Measurements from ENCODE around the gene AFF4. TPM values are rescaled to one million over a fixed set of nuclear protein-coding genes. Genes with fewer than 3 reads are reported as not detected.
A peak's percentile ranks its signal among the peaks of the same experiment; 100 is the strongest.

AFF4 gene
- total and polyA plus RNA-seq, 10 of the 15 experiments (the other 5 are each of a cell fraction or from before 2014, with no cell fraction given) = 1.1 to 20.2 (median 10.4) TPM

DNA sequence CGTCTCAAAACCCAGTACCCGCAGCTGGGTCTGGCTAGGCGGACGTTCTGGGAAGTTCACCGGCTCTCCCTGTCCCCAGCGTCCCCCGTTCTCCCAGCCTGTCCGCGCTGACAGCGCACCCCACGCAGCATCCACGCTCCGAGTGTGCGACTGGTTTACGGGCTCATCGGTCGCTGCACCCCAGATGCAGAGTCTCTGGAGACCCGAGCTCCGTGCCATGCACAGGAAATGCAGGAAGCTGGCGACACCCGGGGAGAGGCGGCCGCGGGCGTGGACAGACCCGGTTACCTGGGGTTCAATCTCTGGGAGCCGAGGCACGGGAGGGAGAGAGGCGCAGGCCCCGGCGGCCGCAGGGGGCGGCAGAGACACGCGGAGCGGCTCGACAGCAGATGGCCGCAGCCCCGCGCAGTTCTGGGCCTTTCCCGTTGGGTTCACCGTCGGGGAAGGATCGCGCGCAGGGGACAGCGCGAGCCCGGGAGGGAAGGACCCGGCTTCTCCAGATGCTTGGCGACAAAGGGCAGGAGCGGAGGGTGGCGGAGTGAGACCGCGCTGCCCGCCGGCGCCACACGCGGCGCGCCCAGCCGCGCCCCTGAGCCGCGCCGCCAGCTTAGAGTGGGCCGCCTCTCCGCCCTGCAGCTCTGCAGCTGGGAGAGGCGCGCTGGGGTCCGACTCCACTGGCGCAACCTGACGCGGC, 133.5 kb downstream of the AFF4 start (continued):
- TF ChIP-seq, protein P1, sequence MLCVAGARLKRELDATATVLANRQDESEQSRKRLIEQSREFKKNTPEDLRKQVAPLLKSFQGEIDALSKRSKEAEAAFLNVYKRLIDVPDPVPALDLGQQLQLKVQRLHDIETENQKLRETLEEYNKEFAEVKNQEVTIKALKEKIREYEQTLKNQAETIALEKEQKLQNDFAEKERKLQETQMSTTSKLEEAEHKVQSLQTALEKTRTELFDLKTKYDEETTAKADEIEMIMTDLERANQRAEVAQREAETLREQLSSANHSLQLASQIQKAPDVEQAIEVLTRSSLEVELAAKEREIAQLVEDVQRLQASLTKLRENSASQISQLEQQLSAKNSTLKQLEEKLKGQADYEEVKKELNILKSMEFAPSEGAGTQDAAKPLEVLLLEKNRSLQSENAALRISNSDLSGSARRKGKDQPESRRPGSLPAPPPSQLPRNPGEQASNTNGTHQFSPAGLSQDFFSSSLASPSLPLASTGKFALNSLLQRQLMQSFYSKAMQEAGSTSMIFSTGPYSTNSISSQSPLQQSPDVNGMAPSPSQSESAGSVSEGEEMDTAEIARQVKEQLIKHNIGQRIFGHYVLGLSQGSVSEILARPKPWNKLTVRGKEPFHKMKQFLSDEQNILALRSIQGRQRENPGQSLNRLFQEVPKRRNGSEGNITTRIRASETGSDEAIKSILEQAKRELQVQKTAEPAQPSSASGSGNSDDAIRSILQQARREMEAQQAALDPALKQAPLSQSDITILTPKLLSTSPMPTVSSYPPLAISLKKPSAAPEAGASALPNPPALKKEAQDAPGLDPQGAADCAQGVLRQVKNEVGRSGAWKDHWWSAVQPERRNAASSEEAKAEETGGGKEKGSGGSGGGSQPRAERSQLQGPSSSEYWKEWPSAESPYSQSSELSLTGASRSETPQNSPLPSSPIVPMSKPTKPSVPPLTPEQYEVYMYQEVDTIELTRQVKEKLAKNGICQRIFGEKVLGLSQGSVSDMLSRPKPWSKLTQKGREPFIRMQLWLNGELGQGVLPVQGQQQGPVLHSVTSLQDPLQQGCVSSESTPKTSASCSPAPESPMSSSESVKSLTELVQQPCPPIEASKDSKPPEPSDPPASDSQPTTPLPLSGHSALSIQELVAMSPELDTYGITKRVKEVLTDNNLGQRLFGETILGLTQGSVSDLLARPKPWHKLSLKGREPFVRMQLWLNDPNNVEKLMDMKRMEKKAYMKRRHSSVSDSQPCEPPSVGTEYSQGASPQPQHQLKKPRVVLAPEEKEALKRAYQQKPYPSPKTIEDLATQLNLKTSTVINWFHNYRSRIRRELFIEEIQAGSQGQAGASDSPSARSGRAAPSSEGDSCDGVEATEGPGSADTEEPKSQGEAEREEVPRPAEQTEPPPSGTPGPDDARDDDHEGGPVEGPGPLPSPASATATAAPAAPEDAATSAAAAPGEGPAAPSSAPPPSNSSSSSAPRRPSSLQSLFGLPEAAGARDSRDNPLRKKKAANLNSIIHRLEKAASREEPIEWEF (IDR thresholded peaks at IDR 0.05; ENCODE audit: insufficient replicate concordance, low read depth, low read length) = no peak
- TF ChIP-seq BCL11A (IDR thresholded peaks at IDR 0.05; ENCODE audit: low read depth, low read length) = no peak
- no peak for TF ChIP-seq TAF1 (IDR thresholded peaks at IDR 0.05; ENCODE audit: borderline replicate concordance, low read depth, low read length)
- TF ChIP-seq EGR1 (IDR thresholded peaks at IDR 0.05; ENCODE audit: borderline replicate concordance in 1 of 2, low read depth in 2 of 2, low read length in 2 of 2) = 0 out of 3 replicates have a peak, but pooled peaks of 1 of the 2 experiments have one; percentile 5
- TF ChIP-seq MEF2A (IDR thresholded peaks at IDR 0.05; ENCODE audit: insufficient read depth, low read depth, low read length) = no peak
- peak; percentile 59 for TF ChIP-seq HDAC6 (IDR thresholded peaks at IDR 0.05; ENCODE audit: unreplicated experiment)
- TF ChIP-seq SMC3 (IDR thresholded peaks at IDR 0.05; ENCODE audit: borderline replicate concordance, low read length) = peak; percentile 28; the same call in 1 of the 2 replicates
- TF ChIP-seq, protein P2, sequence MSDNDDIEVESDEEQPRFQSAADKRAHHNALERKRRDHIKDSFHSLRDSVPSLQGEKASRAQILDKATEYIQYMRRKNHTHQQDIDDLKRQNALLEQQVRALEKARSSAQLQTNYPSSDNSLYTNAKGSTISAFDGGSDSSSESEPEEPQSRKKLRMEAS (IDR thresholded peaks at IDR 0.05; ENCODE audit: low read depth, low read length) = 0 out of 2 replicates have a peak, but pooled peaks have one; percentile 38
- TF ChIP-seq STAT3 (IDR thresholded peaks at IDR 0.05; ENCODE audit: low read depth, low read length) = no peak
- peak; percentile 64; the same call in 1 of the 2 replicates for TF ChIP-seq TCF12 (IDR thresholded peaks at IDR 0.05; ENCODE audit: low read depth, low read length)
- TF ChIP-seq GATAD2B (conservative IDR thresholded peaks at IDR 0.05; ENCODE audit: low read depth) = peak; percentile 68
- peak; percentile 91 for TF ChIP-seq LARP7 (IDR thresholded peaks at IDR 0.05)
- peak; percentile 44 for TF ChIP-seq MYC (IDR thresholded peaks at IDR 0.05; ENCODE audit: insufficient read depth, insufficient read length, insufficient replicate concordance, low read length, severe bottlenecking)
- peak; percentile 32; the same call in 1 of the 2 replicates for TF ChIP-seq MXI1 (IDR thresholded peaks at IDR 0.05; ENCODE audit: low read depth, low read length)
- peak; percentile 45; the same call in 1 of the 2 replicates for TF ChIP-seq RUNX3 (IDR thresholded peaks at IDR 0.05; ENCODE audit: low read length)
- TF ChIP-seq, protein P3, sequence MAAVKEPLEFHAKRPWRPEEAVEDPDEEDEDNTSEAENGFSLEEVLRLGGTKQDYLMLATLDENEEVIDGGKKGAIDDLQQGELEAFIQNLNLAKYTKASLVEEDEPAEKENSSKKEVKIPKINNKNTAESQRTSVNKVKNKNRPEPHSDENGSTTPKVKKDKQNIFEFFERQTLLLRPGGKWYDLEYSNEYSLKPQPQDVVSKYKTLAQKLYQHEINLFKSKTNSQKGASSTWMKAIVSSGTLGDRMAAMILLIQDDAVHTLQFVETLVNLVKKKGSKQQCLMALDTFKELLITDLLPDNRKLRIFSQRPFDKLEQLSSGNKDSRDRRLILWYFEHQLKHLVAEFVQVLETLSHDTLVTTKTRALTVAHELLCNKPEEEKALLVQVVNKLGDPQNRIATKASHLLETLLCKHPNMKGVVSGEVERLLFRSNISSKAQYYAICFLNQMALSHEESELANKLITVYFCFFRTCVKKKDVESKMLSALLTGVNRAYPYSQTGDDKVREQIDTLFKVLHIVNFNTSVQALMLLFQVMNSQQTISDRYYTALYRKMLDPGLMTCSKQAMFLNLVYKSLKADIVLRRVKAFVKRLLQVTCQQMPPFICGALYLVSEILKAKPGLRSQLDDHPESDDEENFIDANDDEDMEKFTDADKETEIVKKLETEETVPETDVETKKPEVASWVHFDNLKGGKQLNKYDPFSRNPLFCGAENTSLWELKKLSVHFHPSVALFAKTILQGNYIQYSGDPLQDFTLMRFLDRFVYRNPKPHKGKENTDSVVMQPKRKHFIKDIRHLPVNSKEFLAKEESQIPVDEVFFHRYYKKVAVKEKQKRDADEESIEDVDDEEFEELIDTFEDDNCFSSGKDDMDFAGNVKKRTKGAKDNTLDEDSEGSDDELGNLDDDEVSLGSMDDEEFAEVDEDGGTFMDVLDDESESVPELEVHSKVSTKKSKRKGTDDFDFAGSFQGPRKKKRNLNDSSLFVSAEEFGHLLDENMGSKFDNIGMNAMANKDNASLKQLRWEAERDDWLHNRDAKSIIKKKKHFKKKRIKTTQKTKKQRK (IDR thresholded peaks at IDR 0.05; ENCODE audit: low read depth, low read length) = no peak
- TF ChIP-seq, protein P4, sequence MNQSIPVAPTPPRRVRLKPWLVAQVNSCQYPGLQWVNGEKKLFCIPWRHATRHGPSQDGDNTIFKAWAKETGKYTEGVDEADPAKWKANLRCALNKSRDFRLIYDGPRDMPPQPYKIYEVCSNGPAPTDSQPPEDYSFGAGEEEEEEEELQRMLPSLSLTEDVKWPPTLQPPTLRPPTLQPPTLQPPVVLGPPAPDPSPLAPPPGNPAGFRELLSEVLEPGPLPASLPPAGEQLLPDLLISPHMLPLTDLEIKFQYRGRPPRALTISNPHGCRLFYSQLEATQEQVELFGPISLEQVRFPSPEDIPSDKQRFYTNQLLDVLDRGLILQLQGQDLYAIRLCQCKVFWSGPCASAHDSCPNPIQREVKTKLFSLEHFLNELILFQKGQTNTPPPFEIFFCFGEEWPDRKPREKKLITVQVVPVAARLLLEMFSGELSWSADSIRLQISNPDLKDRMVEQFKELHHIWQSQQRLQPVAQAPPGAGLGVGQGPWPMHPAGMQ (IDR thresholded peaks at IDR 0.05; ENCODE audit: borderline replicate concordance) = no peak
- no peak for TF ChIP-seq YBX1 (IDR thresholded peaks at IDR 0.05)
- TF ChIP-seq RB1 (IDR thresholded peaks at IDR 0.05; ENCODE audit: borderline replicate concordance) = 0 out of 2 replicates have a peak, but pooled peaks have one; percentile 15
- TF ChIP-seq SRF (IDR thresholded peaks at IDR 0.05; ENCODE audit: low read depth in 2 of 2, low read length in 2 of 2) = no peak
